Measurements from ENCODE around the gene PCDHAC2. TPM values are rescaled to one million over a fixed set of nuclear protein-coding genes. Genes with fewer than 3 reads are reported as not detected.

PCDHAC2 gene
- total RNA-seq, 1 donor from 2014 or later: 1.1 TPM

GRCh38 chr5:140986117-140986521 lies 19.8 kb downstream of the PCDHAC2 start:
- no peak for DNase-seq (ENCODE audit: low read depth)

- peak; percentile 11 for DNase-seq (ENCODE audit: low read depth)
These were observed 21.8 kb downstream of the PCDHAC2 start for GRCh38 chr5:140988100-140988499.

- DNase-seq (ENCODE audit: low read depth): no peak
These were observed 22.3 kb downstream of the PCDHAC2 start for GRCh38 chr5:140988608-140989007.

- no peak for DNase-seq (ENCODE audit: low read depth)
These were observed 23.2 kb downstream of the PCDHAC2 start for GRCh38 chr5:140989254-140990020.

- no peak for DNase-seq (ENCODE audit: low read depth)
These were observed 26.6 kb downstream of the PCDHAC2 start for GRCh38 chr5:140992828-140993227.

GRCh38 chr5:140996060-140996459 lies 29.8 kb downstream of the PCDHAC2 start:
- peak; percentile 15 for DNase-seq (ENCODE audit: low read depth)

- no peak for DNase-seq (ENCODE audit: low read depth)
These were observed 32.7 kb downstream of the PCDHAC2 start for GRCh38 chr5:140998921-140999410.

GRCh38 chr5:141001446-141001843 lies 35.2 kb downstream of the PCDHAC2 start:
- peak; percentile 23 for DNase-seq (ENCODE audit: low read depth)

- peak; percentile 2 for DNase-seq (ENCODE audit: low read depth)
These were observed 35.7 kb downstream of the PCDHAC2 start for GRCh38 chr5:141001844-141002604.

GRCh38 chr5:141002605-141002965 lies 36.3 kb downstream of the PCDHAC2 start:
- DNase-seq (ENCODE audit: low read depth): no peak

GRCh38 chr5:141003031-141003430 lies 36.8 kb downstream of the PCDHAC2 start:
- DNase-seq (ENCODE audit: low read depth): no peak

GRCh38 chr5:141003791-141004611 lies 37.7 kb downstream of the PCDHAC2 start:
- DNase-seq (ENCODE audit: low read depth): peak; percentile 93

GRCh38 chr5:141007791-141008190 lies 41.5 kb downstream of the PCDHAC2 start:
- no peak for DNase-seq (ENCODE audit: low read depth)

GRCh38 chr5:141010047-141010793 lies 43.9 kb downstream of the PCDHAC2 start:
- no peak for DNase-seq (ENCODE audit: low read depth)

- DNase-seq (ENCODE audit: low read depth): no peak
These were observed 51.7 kb downstream of the PCDHAC2 start for GRCh38 chr5:141017943-141018342.

Other genes starting within 250 kb of the PCDHAC2 start
- 0.10 and 0.35 TPM in 2 replicates for gene PCDHA1, start 180.3 kb upstream of the PCDHAC2 start, total RNA-seq
- gene PCDHA2, start 171.6 kb upstream of the PCDHAC2 start, total RNA-seq: 0.35 TPM in 1 of 2 replicates, not detected in the other
- gene PCDHA3, start 165.4 kb upstream of the PCDHAC2 start, total RNA-seq: 0.17 and 1.3 TPM in 2 replicates
- gene PCDHA4, start 159.4 kb upstream of the PCDHAC2 start, total RNA-seq: 4.2 and 9.6 TPM in 2 replicates
- gene PCDHA5, start 144.9 kb upstream of the PCDHAC2 start, total RNA-seq: 0.94 TPM in 1 of 2 replicates, not detected in the other
- gene PCDHA6, start 138.5 kb upstream of the PCDHAC2 start, total RNA-seq: 1.0 and 7.2 TPM in 2 replicates
- gene PCDHA7, start 132.2 kb upstream of the PCDHAC2 start, total RNA-seq: 0.87 and 1.4 TPM in 2 replicates
- gene PCDHA8, start 125.3 kb upstream of the PCDHAC2 start, total RNA-seq: 1.3 TPM in 1 of 2 replicates, not detected in the other
- 0.99 TPM in 1 of 2 replicates, not detected in the other for gene PCDHA9, start 118.1 kb upstream of the PCDHAC2 start, total RNA-seq
- 1.6 and 12.3 TPM in 2 replicates for gene PCDHA10, start 110.6 kb upstream of the PCDHAC2 start, total RNA-seq
- 1.6 and 5.4 TPM in 2 replicates for gene PCDHA11, start 97.5 kb upstream of the PCDHAC2 start, total RNA-seq
- 2.4 and 7.8 TPM in 2 replicates for gene PCDHA12, start 91.2 kb upstream of the PCDHAC2 start, total RNA-seq
- gene PCDHA13, start 84.4 kb upstream of the PCDHAC2 start, total RNA-seq: 0.69 and 2.2 TPM in 2 replicates
- gene PCDHAC1, start 40.2 kb upstream of the PCDHAC2 start, total RNA-seq: 0.52 and 2.7 TPM in 2 replicates
- gene PCDHB1, start 84.9 kb downstream of the PCDHAC2 start, total RNA-seq: under 0.01 TPM in 1 of 2 replicates, not detected in the other
- 1.6 and 10.1 TPM in 2 replicates for gene PCDHB2, start 128.1 kb downstream of the PCDHAC2 start, total RNA-seq
- 0.52 and 2.9 TPM in 2 replicates for gene PCDHB3, start 134.0 kb downstream of the PCDHAC2 start, total RNA-seq
- 0.35 and 1.4 TPM in 2 replicates for gene PCDHB4, start 155.3 kb downstream of the PCDHAC2 start, total RNA-seq
- 0.35 and 10.0 TPM in 2 replicates for gene PCDHB5, start 168.7 kb downstream of the PCDHAC2 start, total RNA-seq
- 0.17 and 0.40 TPM in 2 replicates for gene PCDHB6, start 183.6 kb downstream of the PCDHAC2 start, total RNA-seq
- gene PCDHB7, start 206.2 kb downstream of the PCDHAC2 start, total RNA-seq: under 0.01 and 0.85 TPM in 2 replicates
- gene PCDHB8, start 211.3 kb downstream of the PCDHAC2 start, total RNA-seq: 0.17 and 0.55 TPM in 2 replicates
- 0.17 and 1.4 TPM in 2 replicates for gene PCDHB16, start 215.9 kb downstream of the PCDHAC2 start, total RNA-seq
- 0.17 and 0.60 TPM in 2 replicates for gene PCDHB9, start 220.7 kb downstream of the PCDHAC2 start, total RNA-seq
- gene PCDHB10, start 225.9 kb downstream of the PCDHAC2 start, total RNA-seq: 0.35 and 0.85 TPM in 2 replicates
- 0.17 and 1.6 TPM in 2 replicates for gene PCDHB11, start 233.2 kb downstream of the PCDHAC2 start, total RNA-seq
- 1.2 TPM in 1 of 2 replicates, not detected in the other for gene PCDHB12, start 242.2 kb downstream of the PCDHAC2 start, total RNA-seq
- 0.17 and 2.9 TPM in 2 replicates for gene PCDHB13, start 247.4 kb downstream of the PCDHAC2 start, total RNA-seq